Measurements from ENCODE around the gene PLEKHG3. TPM values are rescaled to one million over a fixed set of nuclear protein-coding genes. Genes with fewer than 3 reads are reported as not detected.

PLEKHG3 gene
- total RNA-seq, 1 experiment from 2014 or later: 75.3 TPM

GRCh38 chr14:64772397-64772950 lies 68.2 kb downstream of the PLEKHG3 start:
- no peak overlapping the region for H3K27ac Mint-ChIP-seq
- H3K27me3 Mint-ChIP-seq (ENCODE audit: low read depth): peaks cover 3% of the 10 kb centered on the region; the same call in 1 of the 2 replicates
- CTCF ChIA-PET: interaction anchor here (0.6 to 11.4 kb wide), 14 partner anchors 8 to 268 kb away, joined by 3 to 75 read pairs (median 4); partner anchors contain the start of gene SPTB
- no peak overlapping the region for H3K4me3 Mint-ChIP-seq
- ATAC-seq (peak; percentile 56), DNase-seq (ENCODE audit: low spot score) (no peak)
- H3K36me3 Mint-ChIP-seq: peaks cover 33% of the 10 kb centered on the region
- POLR2A ChIA-PET: no interaction called here
- TF ChIP-seq ZNF671 (CRISPR knock-in tag; IDR thresholded peaks at IDR 0.05): no peak
- peaks cover 8% of the 10 kb centered on the region for H3K4me1 Mint-ChIP-seq
- H3K9me3 Mint-ChIP-seq: peaks cover 27% of the 10 kb centered on the region

DNA sequence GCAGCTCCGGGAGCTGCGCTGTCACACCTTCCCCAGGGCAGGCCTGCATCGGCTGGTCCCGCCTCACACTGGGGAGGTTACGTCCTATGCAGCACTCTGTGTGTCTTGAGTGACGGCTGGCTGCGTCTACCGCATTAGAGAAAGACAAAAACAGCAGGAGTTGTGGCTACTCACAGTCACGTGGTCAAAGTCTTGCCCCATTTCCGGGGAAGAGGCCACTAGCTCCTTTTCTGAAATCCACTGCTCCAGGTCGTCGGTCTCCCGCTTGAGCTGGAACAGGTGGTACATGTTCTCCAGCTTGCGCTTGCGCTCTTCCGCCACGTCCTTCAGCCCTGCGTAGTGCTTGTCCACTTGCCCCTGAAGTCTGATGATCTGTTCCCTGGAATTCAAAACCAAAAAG lies 68.8 kb downstream of the PLEKHG3 start:
- ATAC-seq (no peak), DNase-seq (ENCODE audit: low spot score) (no peak)
- Mint-ChIP-seq H3K36me3 (peaks cover 33% of the 10 kb centered on the region), H3K4me1 (peaks cover 7% of the 10 kb centered on the region), H3K27me3 (ENCODE audit: low read depth) (peaks cover 3% of the 10 kb centered on the region; the same call in 1 of the 2 replicates), H3K27ac (no peak overlapping the region), H3K9me3 (peaks cover 27% of the 10 kb centered on the region), H3K4me3 (no peak overlapping the region)
- CTCF ChIA-PET: interaction anchor here (1.0 to 11.4 kb wide), 10 partner anchors 8 to 188 kb away, joined by 3 to 75 read pairs (median 5); partner anchors contain the start of gene SPTB
- POLR2A ChIA-PET: no interaction called here
- TF ChIP-seq CTCF (IDR thresholded peaks at IDR 0.05): no peak
- no peak for TF ChIP-seq FOXJ3 (CRISPR knock-in tag; IDR thresholded peaks at IDR 0.05; ENCODE audit: borderline replicate concordance)
- TF ChIP-seq PRDM15 (CRISPR knock-in tag; IDR thresholded peaks at IDR 0.05): no peak
- TF ChIP-seq NFATC4 (CRISPR knock-in tag; IDR thresholded peaks at IDR 0.05): no peak
- TF ChIP-seq ZNF263 (CRISPR knock-in tag; IDR thresholded peaks at IDR 0.05; ENCODE audit: low read depth): no peak
- no peak for TF ChIP-seq TEAD4 (CRISPR knock-in tag; IDR thresholded peaks at IDR 0.05)
- no peak for TF ChIP-seq ZNF416 (CRISPR knock-in tag; IDR thresholded peaks at IDR 0.05)
- TF ChIP-seq, protein P1, sequence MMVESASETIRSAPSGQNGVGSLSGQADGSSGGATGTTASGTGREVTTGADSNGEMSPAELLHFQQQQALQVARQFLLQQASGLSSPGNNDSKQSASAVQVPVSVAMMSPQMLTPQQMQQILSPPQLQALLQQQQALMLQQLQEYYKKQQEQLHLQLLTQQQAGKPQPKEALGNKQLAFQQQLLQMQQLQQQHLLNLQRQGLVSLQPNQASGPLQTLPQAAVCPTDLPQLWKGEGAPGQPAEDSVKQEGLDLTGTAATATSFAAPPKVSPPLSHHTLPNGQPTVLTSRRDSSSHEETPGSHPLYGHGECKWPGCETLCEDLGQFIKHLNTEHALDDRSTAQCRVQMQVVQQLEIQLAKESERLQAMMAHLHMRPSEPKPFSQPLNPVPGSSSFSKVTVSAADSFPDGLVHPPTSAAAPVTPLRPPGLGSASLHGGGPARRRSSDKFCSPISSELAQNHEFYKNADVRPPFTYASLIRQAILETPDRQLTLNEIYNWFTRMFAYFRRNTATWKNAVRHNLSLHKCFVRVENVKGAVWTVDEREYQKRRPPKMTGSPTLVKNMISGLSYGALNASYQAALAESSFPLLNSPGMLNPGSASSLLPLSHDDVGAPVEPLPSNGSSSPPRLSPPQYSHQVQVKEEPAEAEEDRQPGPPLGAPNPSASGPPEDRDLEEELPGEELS (CRISPR knock-in tag; IDR thresholded peaks at IDR 0.05): no peak
- TF ChIP-seq ZNF425 (CRISPR knock-in tag; conservative IDR thresholded peaks at IDR 0.05): no peak
- TF ChIP-seq ESRRA (CRISPR knock-in tag; IDR thresholded peaks at IDR 0.05; ENCODE audit: borderline replicate concordance): no peak
- no peak for TF ChIP-seq ZNF317 (CRISPR knock-in tag; IDR thresholded peaks at IDR 0.05; ENCODE audit: borderline replicate concordance, low read depth)
- TF ChIP-seq, protein P2, sequence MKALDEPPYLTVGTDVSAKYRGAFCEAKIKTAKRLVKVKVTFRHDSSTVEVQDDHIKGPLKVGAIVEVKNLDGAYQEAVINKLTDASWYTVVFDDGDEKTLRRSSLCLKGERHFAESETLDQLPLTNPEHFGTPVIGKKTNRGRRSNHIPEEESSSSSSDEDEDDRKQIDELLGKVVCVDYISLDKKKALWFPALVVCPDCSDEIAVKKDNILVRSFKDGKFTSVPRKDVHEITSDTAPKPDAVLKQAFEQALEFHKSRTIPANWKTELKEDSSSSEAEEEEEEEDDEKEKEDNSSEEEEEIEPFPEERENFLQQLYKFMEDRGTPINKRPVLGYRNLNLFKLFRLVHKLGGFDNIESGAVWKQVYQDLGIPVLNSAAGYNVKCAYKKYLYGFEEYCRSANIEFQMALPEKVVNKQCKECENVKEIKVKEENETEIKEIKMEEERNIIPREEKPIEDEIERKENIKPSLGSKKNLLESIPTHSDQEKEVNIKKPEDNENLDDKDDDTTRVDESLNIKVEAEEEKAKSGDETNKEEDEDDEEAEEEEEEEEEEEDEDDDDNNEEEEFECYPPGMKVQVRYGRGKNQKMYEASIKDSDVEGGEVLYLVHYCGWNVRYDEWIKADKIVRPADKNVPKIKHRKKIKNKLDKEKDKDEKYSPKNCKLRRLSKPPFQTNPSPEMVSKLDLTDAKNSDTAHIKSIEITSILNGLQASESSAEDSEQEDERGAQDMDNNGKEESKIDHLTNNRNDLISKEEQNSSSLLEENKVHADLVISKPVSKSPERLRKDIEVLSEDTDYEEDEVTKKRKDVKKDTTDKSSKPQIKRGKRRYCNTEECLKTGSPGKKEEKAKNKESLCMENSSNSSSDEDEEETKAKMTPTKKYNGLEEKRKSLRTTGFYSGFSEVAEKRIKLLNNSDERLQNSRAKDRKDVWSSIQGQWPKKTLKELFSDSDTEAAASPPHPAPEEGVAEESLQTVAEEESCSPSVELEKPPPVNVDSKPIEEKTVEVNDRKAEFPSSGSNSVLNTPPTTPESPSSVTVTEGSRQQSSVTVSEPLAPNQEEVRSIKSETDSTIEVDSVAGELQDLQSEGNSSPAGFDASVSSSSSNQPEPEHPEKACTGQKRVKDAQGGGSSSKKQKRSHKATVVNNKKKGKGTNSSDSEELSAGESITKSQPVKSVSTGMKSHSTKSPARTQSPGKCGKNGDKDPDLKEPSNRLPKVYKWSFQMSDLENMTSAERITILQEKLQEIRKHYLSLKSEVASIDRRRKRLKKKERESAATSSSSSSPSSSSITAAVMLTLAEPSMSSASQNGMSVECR (CRISPR knock-in tag; IDR thresholded peaks at IDR 0.05; ENCODE audit: borderline replicate concordance): no peak
- no peak for TF ChIP-seq SMAD3 (CRISPR knock-in tag; IDR thresholded peaks at IDR 0.05; ENCODE audit: borderline replicate concordance)
- no peak for TF ChIP-seq SOX15 (CRISPR knock-in tag; IDR thresholded peaks at IDR 0.05)
- no peak for TF ChIP-seq RELA (CRISPR knock-in tag; IDR thresholded peaks at IDR 0.05; ENCODE audit: borderline replicate concordance)
- TF ChIP-seq ETV6 (CRISPR knock-in tag; IDR thresholded peaks at IDR 0.05): no peak
- TF ChIP-seq, protein P3, sequence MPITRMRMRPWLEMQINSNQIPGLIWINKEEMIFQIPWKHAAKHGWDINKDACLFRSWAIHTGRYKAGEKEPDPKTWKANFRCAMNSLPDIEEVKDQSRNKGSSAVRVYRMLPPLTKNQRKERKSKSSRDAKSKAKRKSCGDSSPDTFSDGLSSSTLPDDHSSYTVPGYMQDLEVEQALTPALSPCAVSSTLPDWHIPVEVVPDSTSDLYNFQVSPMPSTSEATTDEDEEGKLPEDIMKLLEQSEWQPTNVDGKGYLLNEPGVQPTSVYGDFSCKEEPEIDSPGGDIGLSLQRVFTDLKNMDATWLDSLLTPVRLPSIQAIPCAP (CRISPR knock-in tag; IDR thresholded peaks at IDR 0.05): no peak
- TF ChIP-seq CREB1 (CRISPR knock-in tag; IDR thresholded peaks at IDR 0.05): no peak

Measured in WTC11 (cell line).